Kidney (tissue), 22 donors: ENCODE data around the gene RPS6KA2. TPM values are rescaled to one million over a fixed set of nuclear protein-coding genes. Genes with fewer than 3 reads are reported as not detected.

Experiments used
- DNase-seq, 5 donors: peaks; one replicate each; pipeline ENCODE4 v3.0.0-alpha.2; 2013 to 2020
- FAIRE-seq: peaks from 2 replicates; lab custom pipeline; 2012; peaks lifted over from hg19 to GRCh38; lab: Jason Lieb, UNC
- H3K27ac ChIP-seq, 2 donors: one replicate each; pipeline ENCODE4 v1.7.0; 2013; ENCODE audit warnings: low read depth in 2 of 2, low read length in 2 of 2, inconsistent platforms in 1 of 2
- H3K27me3 ChIP-seq: one replicate; pipeline ENCODE4 v1.7.1; 2013; ENCODE audit warnings: low read length, inconsistent platforms; ENCODE audit not compliant: control insufficient read depth, insufficient read depth
- H3K36me3 ChIP-seq, 3 donors: one replicate each; pipeline versions ENCODE4 v1.7.0 to v1.7.1; 2013; ENCODE audit warnings: low read length in 3 of 3, control low read depth in 1 of 3, inconsistent platforms in 1 of 3; ENCODE audit not compliant: insufficient read depth in 3 of 3, control insufficient read depth in 2 of 3
- H3K4me1 ChIP-seq, 3 donors: one replicate each; pipeline versions ENCODE4 v1.7.0 to v1.7.1; 2013; ENCODE audit warnings: low read length in 3 of 3, inconsistent platforms in 1 of 3, low read depth in 1 of 3; ENCODE audit not compliant: control insufficient read depth in 2 of 3, insufficient read depth in 2 of 3
- H3K4me3 ChIP-seq, 3 donors: one replicate each; pipeline versions ENCODE4 v1.7.0 to v1.8.1; 2013; ENCODE audit warnings: low read length in 3 of 3, control low read depth in 1 of 3, inconsistent platforms in 1 of 3
- H3K9ac ChIP-seq, 3 donors: one replicate each; pipeline versions ENCODE4 v1.7.0 to v1.7.1; 2013; ENCODE audit warnings: low read length in 3 of 3, control low read depth in 1 of 3, inconsistent platforms in 1 of 3
- H3K9me3 ChIP-seq, 3 donors: one replicate each; pipeline versions ENCODE4 v1.7.0 to v1.7.1; 2013; ENCODE audit warnings: low read length in 3 of 3, control low read depth in 1 of 3, inconsistent platforms in 1 of 3; ENCODE audit not compliant: control insufficient read depth in 2 of 3, insufficient read depth in 1 of 3
- CTCF ChIP-seq: IDR thresholded peaks from 3 replicates; pipeline ENCODE4 v1.5.1; 2012; ENCODE audit warnings: mild to moderate bottlenecking, moderate library complexity, borderline replicate concordance; ENCODE audit not compliant: insufficient read depth; ENCODE audit errors: extremely low read depth
- intact Hi-C: fragments of 100-400 bp; cut with DNase I; formaldehyde crosslinking; loops from one replicate; pipeline ENCODE4 v1.11.1; 2022
- long read RNA-seq, 10 donors: library from polyadenylated mRNA in 1 of 10; unstranded in 1 of 10; transcript quantifications; one replicate each; pipeline ENCODE4 v2.0.0 and lab custom pipeline, GENCODE V29; 2021 to 2026
- polyA plus RNA-seq: library from polyadenylated mRNA; stranded (reverse); fragments of 350-450 nt; fragmentation: Illumina TruSeq; extraction: RNeasy Lipid Tissue Mini Kit (QIAGEN cat#74804); gene quantifications from one replicate; pipeline ENCODE4 v1.2.3, GENCODE V29; 2014; ENCODE audit warnings: low read depth, low replicate concordance; ENCODE audit not compliant: insufficient read depth
- total RNA-seq: library from RNA; stranded (reverse); fragmentation: NEBNext Ultra II Directional; extraction: Animal tissue kit (Norgen Biotek cat#: 25700); gene quantifications from one replicate; pipeline ENCODE4 v1.2.1, GENCODE V29; 2021
- donor health status: control.
- donor health status: control.
- donor health status: control.
- donor health status: control.
- donor health status: control.
- donor health status: DM: yes; HTN: yes; CAD: no.
- donor health status: Normal renal cell carcinoma (clear cell type).

The RPS6KA2 gene
- 61.2 TPM for total RNA-seq
- 12.3 TPM for polyA plus RNA-seq
- long read RNA-seq, donor 1, full-length matches to known transcripts, result 3 of 3 reads
- long read RNA-seq, donor 1, partial matches to known transcripts, result 0 of 3 reads
- long read RNA-seq, donor 1, other reads (novel, unspliced or antisense), result 0 of 3 reads
- long read RNA-seq, donor 2, full-length matches to known transcripts, result 2 of 2 reads
- long read RNA-seq, donor 2, partial matches to known transcripts, result 0 of 2 reads
- long read RNA-seq, donor 2, other reads (novel, unspliced or antisense), result 0 of 2 reads
- long read RNA-seq, donor 3, full-length matches to known transcripts, result 1 of 6 reads
- long read RNA-seq, donor 3, partial matches to known transcripts, result 5 of 6 reads
- long read RNA-seq, donor 3, other reads (novel, unspliced or antisense), result 0 of 6 reads
- long read RNA-seq, donor 4, full-length matches to known transcripts, result 1 of 1 reads
- long read RNA-seq, donor 4, partial matches to known transcripts, result 0 of 1 reads
- long read RNA-seq, donor 4, other reads (novel, unspliced or antisense), result 0 of 1 reads
- long read RNA-seq, donor 5, result 0 reads
- long read RNA-seq, donor 6, full-length matches to known transcripts, result 1 of 1 reads
- long read RNA-seq, donor 6, partial matches to known transcripts, result 0 of 1 reads
- long read RNA-seq, donor 6, other reads (novel, unspliced or antisense), result 0 of 1 reads
- long read RNA-seq, donor 7, full-length matches to known transcripts, result 24 of 104 reads
- long read RNA-seq, donor 7, partial matches to known transcripts, result 27 of 104 reads
- long read RNA-seq, donor 7, other reads (novel, unspliced or antisense), result 53 of 104 reads
- long read RNA-seq, donor 8, full-length matches to known transcripts, result 2 of 2 reads
- long read RNA-seq, donor 8, partial matches to known transcripts, result 0 of 2 reads
- long read RNA-seq, donor 8, other reads (novel, unspliced or antisense), result 0 of 2 reads
- long read RNA-seq, donor 9, full-length matches to known transcripts, result 4 of 4 reads
- long read RNA-seq, donor 9, partial matches to known transcripts, result 0 of 4 reads
- long read RNA-seq, donor 9, other reads (novel, unspliced or antisense), result 0 of 4 reads
- long read RNA-seq, donor 10, full-length matches to known transcripts, result 1 of 1 reads
- long read RNA-seq, donor 10, partial matches to known transcripts, result 0 of 1 reads
- long read RNA-seq, donor 10, other reads (novel, unspliced or antisense), result 0 of 1 reads

- Histone ChIP-seq H3K36me3 (no peaks in the 10 kb centered on the region), H3K9me3 (no peaks in the 10 kb centered on the region), H3K9ac (peak within 1 kb of the TSS; percentile 21 to 75 (median 46)), H3K27me3 (no peaks in the 10 kb centered on the region), H3K27ac (peak within 1 kb of the TSS; percentile 76 to 78), H3K4me3 (peak within 1 kb of the TSS; percentile 72 to 80 (median 80)), H3K4me1 (peaks cover 8 to 14% (median 9%) of the 10 kb centered on the region in 3 donors)
- FAIRE-seq, result peak; percentile 71
- intact Hi-C loops, result no loop called here
- no peak for TF ChIP-seq CTCF
- peak; percentile 100 for DNase-seq
Observed at GRCh38 chr6:166627033-166627874, at the start of gene RPS6KA2. Gene RPS6KA2, minus strand, starts transcription at chr6:166627251. Its CDS starts 232 bp downstream, at chr6:166627019.

- H3K9me3 ChIP-seq, result no peaks in the 10 kb centered on the region
- peak in 1 of 5 donors; percentile 17 for DNase-seq
- TF ChIP-seq CTCF, result no peak
Observed at GRCh38 chr6:166676270-166676860, 49.3 kb upstream of the RPS6KA2 start.

GRCh38 chr6:166675736-166676135 is 48.7 kb upstream of the RPS6KA2 start:
- no peak for TF ChIP-seq CTCF
- H3K4me1 ChIP-seq, result peaks cover 0 to 2% (median 0%) of the 10 kb centered on the region in 3 donors
- H3K27me3 ChIP-seq, result no peaks in the 10 kb centered on the region
- no peak overlapping the region for H3K27ac ChIP-seq
- intact Hi-C loops, result no loop called here
- no peak overlapping the region for H3K9ac ChIP-seq
- H3K9me3 ChIP-seq, result no peaks in the 10 kb centered on the region
- FAIRE-seq, result no peak
- no peak overlapping the region for H3K4me3 ChIP-seq
- no peaks in the 10 kb centered on the region for H3K36me3 ChIP-seq
- DNase-seq, result no peak

More at GRCh38 chr6:166676270-166676860, 49.3 kb upstream of the RPS6KA2 start:
- intact Hi-C loops, result no loop called here
- no peak overlapping the region for H3K9ac ChIP-seq
- peaks cover 0 to 2% (median 0%) of the 10 kb centered on the region in 3 donors for H3K4me1 ChIP-seq
- no peak overlapping the region for H3K27ac ChIP-seq
- no peaks in the 10 kb centered on the region for H3K27me3 ChIP-seq
- H3K36me3 ChIP-seq, result no peaks in the 10 kb centered on the region
- no peak overlapping the region for H3K4me3 ChIP-seq
- FAIRE-seq, result no peak
